ENCODE results near the gene MOXD1. TPM values are rescaled to one million over a fixed set of nuclear protein-coding genes. Genes with fewer than 3 reads are reported as not detected.

MOXD1 gene
- total and polyA plus RNA-seq, 2 of the 8 experiments (the other 6 are each of a cell fraction or from before 2014, with no cell fraction given), result 1.6 to 3.5 TPM

DNA sequence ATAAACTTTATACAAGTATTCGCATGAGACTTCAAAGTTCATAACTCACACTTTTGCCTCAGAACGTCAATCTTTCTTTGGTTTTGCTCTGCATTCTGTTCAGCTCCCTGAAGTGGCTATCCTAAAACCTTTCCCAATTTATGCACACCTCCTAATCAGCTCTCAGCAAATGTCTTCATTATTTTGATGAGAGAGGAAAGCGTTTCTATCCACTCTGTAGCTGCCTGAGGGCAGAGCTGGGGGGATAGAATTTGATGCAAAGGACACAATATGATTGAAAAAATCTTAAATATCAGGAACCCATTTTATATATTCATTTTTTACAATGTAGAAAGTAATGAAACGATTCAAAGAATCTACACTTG is 66.8 kb downstream of the MOXD1 start (continued):
- TF ChIP-seq RXRA (IDR thresholded peaks at IDR 0.05; ENCODE audit: insufficient read depth, low read depth, low read length), result no peak
